Muscle of back (tissue), 13 donors: Measurements from ENCODE around the gene HSF2. TPM values are rescaled to one million over a fixed set of nuclear protein-coding genes. Genes with fewer than 3 reads are reported as not detected.
A peak's percentile ranks its signal among the peaks of the same experiment; 100 is the strongest.

Source experiments
- DNase-seq, 3 donors: peaks; one replicate each; pipeline versions ENCODE4 v3.0.0 to v3.0.0-alpha.2; 2013
- long read RNA-seq, 9 donors: transcript quantifications; one replicate each; lab custom pipeline, GENCODE V29; 2026
- polyA plus RNA-seq, 10 donors: library from polyadenylated mRNA; unstranded; fragments of 120-200 nt; gene quantifications; one replicate each; pipeline ENCODE4 v1.2.1, GENCODE V29; 2013; ENCODE audit not compliant: insufficient read length in 10 of 10

The HSF2 gene, protein sequence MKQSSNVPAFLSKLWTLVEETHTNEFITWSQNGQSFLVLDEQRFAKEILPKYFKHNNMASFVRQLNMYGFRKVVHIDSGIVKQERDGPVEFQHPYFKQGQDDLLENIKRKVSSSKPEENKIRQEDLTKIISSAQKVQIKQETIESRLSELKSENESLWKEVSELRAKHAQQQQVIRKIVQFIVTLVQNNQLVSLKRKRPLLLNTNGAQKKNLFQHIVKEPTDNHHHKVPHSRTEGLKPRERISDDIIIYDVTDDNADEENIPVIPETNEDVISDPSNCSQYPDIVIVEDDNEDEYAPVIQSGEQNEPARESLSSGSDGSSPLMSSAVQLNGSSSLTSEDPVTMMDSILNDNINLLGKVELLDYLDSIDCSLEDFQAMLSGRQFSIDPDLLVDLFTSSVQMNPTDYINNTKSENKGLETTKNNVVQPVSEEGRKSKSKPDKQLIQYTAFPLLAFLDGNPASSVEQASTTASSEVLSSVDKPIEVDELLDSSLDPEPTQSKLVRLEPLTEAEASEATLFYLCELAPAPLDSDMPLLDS
- 10 to 100 TPM; 24.3 to 36.9 (median 28.8) TPM for polyA plus RNA-seq
- long read RNA-seq, donor 1, transcript HSF2-202 (12 exons, 2,643 nt): major isoform, 5 of 11 reads
- long read RNA-seq, donor 1, partial matches to known transcripts: 0 of 11 reads
- long read RNA-seq, donor 1, other reads (novel, unspliced or antisense): 0 of 11 reads
- long read RNA-seq, donor 2, transcript HSF2-202 (12 exons, 2,643 nt): major isoform, 8 of 9 reads
- long read RNA-seq, donor 2, partial matches to known transcripts: 0 of 9 reads
- long read RNA-seq, donor 2, other reads (novel, unspliced or antisense): 0 of 9 reads
- long read RNA-seq, donor 3: 0 reads
- long read RNA-seq, donor 4, transcript HSF2-202 (12 exons, 2,643 nt): major isoform, 5 of 5 reads
- long read RNA-seq, donor 4, partial matches to known transcripts: 0 of 5 reads
- long read RNA-seq, donor 4, other reads (novel, unspliced or antisense): 0 of 5 reads
- long read RNA-seq, donor 5, partial matches to known transcripts: 0 of 4 reads
- long read RNA-seq, donor 5, other reads (novel, unspliced or antisense): 0 of 4 reads
- long read RNA-seq, donor 6, transcript HSF2-201 (13 exons, 2,549 nt): major isoform, 5 of 8 reads
- long read RNA-seq, donor 6, partial matches to known transcripts: 0 of 8 reads
- long read RNA-seq, donor 6, other reads (novel, unspliced or antisense): 0 of 8 reads
- long read RNA-seq, donor 7, transcript HSF2-202 (12 exons, 2,643 nt): major isoform, 5 of 6 reads
- long read RNA-seq, donor 7, partial matches to known transcripts: 0 of 6 reads
- long read RNA-seq, donor 7, other reads (novel, unspliced or antisense): 0 of 6 reads
- long read RNA-seq, donor 8, partial matches to known transcripts: 0 of 4 reads
- long read RNA-seq, donor 8, other reads (novel, unspliced or antisense): 0 of 4 reads
- long read RNA-seq, donor 9: 0 reads

DNA sequence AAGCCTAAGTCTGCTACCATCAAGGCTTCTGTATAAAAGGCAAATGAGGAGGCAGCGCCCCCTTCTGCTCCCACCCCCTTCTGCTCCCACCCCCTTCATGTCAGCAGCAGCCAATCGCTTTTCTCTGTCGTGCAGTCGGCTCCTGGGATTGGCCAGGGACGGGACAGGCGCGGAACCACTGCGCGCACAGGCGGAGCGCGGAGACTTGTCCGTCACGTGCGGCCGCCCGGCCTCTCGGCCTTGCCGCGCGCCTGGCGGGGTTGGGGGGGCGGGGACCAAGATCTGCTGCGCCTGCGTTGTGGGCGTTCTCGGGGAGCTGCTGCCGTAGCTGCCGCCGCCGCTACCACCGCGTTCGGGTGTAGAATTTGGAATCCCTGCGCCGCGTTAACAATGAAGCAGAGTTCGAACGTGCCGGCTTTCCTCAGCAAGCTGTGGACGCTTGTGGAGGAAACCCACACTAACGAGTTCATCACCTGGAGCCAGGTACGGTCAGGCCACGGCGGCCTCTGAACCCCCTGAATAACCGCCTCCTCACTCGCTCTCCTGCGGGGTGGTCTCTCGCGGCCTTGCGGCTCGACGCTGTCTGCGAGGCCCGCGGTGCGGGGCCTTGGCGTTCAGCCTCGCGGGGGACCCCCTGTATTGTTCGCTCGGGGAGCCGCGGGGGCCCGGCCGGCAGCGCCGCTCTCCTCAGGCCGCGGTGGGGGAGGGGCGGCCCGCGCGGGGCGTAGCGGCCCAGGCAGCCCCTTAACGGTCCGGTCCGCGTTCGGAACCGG lies at the start of gene HSF2:
Gene HSF2 (plus strand): TSS at position 305 of the 773 bp plus-strand sequence. CDS start 86 bp downstream, at position 391.
- peak; percentile 98 to 99 (median 98) for DNase-seq

DNA sequence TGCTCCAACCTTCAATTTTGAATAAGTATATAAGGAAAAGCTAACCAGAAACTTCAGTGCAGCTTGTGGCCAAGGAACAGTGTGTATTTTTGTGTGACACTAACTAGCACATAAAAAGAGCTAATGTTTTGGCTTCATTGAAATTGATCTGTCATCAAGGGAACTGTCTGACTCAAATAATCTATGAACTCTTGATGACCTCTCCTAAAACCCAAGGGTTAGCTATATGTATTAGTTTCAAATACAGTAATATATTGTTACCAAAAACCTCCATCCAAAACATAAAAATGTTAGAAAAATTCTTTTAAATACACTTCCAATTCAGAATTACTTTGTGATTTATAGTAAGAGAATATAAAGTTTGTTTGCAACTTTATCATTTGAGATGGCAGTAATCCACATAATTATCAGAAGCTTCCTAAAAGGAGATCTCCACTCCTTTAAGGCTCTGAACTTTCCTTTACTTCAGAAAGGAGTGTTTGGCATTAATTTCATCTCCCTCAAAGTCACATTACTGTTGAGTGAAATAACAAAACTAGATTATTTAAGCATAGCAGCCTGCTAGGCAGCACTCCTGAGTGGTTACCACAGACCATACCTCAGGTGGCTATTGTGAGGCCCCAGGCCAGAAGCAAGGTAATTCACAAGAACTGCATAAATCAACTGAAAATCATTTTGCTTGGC lies 46.3 kb upstream of the HSF2 start:
- peak; percentile 34 to 68 (median 46) for DNase-seq

DNA sequence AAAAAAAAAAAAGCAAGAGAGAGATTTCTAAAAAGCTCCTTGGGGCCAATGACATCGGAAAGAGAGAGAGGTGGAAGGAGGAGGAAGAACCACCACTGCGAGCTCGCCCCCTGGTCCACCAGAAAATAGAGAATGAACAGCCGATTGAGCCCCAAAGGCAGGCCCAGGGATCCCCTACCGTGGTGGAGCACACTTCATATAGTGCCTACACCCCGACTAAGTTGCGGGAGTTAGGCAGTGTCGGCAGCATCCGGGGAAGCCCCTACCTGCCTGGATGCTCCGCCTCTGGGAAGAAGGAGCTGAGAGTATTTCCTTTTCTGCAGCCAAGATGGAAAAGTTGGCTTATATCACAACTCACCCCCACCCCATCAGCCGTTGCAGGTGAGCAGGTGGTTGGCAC lies 38.6 kb upstream of the HSF2 start:
- DNase-seq: no peak

DNA sequence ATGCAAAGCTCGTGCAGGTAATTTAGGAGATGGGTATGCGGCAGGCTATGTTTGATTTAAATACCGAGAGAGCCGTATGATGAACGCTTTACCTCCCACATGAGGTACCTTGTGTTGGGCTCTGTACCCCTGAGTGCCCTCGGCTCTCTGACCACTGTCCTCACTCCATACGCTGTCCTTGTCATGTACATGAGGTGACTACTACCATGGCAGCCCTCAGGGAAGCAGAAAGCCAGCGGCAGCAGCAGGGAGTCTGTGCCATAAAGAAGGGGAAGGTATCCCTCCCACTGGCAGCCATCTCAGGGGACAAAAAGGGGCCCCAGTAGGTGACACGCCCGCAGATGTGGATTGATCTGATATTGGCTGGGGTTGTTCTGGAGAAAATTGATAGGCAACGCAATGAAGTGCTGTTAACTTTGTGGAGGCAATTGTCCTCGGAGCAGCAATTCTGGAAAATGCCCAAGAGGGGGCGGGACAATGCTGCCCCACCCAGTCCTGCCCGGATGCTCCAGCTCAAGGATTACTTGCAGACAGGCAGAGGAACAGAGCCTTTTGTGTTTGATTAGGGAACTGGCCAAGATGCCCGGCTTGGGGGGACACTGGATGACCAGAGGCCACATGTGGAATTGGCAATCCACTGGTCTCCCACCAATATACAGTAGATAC lies 38.0 kb upstream of the HSF2 start:
- no peak for DNase-seq

DNA sequence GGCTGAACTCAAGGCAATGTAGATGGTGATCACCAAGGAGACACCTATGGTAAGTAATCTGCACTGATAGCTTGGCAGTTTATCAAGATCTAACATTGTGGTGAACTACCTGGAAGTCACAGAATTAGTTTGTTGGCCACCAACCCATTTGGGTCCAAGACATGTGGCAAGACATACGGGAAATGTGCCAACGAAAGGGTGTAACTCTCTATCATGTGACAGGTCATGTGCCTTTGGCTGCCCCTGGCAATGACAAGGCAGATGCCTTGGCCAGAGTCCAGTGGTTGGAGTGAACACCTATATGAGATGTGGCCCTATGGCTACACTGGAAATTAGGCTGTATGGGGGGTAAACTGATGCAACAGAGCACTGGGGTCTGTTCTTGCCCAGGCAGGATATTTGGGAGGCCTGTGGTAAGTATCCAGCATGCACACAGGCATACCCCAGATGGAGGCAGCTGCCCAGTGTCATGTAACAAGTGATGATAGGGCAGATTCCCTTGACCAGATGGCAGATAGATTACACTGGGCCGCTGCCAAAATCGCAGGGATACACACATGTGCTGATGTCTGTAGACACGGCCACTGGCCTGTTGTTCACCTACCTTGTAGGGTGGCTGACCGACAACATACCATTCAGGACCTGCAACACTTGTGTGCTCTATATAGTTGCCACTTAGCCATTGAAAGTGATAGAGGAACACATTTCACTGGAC lies 35.5 kb upstream of the HSF2 start:
- DNase-seq: no peak

DNA sequence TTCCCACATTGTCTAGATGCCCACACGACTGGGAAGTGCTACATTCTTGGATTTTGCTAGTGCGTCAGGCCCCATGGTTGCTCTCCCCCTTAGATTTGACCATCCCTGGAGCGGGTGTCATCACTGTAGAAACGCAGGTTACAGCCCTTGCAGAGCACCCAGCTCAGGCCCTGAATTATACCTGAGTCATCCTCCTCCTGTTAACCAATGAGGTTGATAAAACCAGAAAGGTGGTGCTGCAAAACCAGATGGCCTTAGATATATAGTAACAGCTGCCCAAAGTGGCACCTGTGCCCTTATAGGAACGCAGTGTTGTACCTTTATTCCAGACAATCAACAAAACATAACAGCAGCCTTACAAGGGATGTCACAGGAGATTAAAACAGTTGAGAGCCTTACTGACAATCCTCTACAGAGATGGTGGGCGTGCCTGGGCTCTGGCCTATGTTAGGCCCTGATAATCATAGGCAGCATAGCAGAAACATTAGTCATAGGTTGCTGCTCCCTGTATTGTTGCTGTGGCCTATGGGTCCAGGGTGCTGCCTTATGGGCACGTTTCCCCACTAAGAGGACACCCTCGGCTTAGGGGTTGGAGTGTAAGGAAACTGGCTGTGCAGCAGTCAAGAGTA lies 33.6 kb upstream of the HSF2 start:
- no peak for DNase-seq

DNA sequence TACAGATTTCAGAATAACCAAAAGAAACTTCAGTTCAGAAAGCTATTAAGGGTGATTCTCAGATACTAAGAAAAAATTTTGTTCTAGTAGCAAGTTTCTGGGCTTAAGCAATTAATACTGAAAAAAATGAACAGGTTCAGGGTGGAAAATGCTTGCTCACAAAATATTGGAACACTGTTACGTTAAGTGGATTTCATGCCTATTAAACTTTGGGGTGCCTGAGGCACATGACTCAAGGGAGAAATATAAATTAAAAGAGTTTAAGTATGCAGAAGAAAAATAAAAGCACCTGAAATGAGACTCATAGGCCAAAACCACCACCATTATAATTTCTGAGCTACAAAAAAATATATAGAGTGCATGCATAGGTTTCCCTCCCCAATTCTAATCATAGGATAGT lies 32.3 kb upstream of the HSF2 start:
- no peak for DNase-seq

DNA sequence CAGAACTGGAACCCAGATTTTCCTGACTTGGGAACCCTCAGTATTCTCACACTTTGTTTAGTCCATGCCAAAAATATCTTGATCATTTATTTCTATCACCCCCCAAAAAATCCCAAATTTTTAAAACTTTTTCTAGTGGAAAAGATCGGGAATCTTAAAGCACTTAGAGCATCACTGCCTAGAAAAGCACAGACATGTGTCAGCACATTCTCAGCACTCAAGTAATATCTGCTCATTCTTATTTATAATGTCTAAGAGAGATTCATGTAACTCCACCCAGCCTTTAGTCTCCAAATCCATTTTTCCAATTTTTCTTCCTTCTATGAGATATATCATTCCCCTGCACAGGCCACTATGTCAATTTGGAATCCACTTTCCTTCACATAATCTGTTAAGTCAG lies 29.9 kb upstream of the HSF2 start:
- peak in 1 of 3 donors; percentile 53 for DNase-seq

DNA sequence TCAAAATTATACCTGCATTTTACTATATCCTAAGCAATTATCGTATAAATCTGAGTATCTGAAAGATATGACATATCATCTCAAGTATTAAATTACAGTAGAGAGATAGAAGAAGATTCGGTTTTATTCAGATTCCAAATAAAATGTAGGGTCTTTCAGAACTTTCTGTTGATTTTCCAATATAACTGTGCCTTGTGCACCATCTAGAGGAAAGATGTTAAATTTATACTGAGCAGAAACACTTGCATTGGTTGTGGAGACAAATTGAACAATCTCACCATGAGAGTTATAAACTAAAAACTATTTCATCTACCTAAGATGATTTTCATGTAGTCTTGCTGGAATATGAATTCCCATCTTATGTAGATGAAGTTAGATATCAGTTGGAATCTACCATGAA lies 26.8 kb upstream of the HSF2 start:
- DNase-seq: peak in 2 of 3 donors; percentile 34 to 59

DNA sequence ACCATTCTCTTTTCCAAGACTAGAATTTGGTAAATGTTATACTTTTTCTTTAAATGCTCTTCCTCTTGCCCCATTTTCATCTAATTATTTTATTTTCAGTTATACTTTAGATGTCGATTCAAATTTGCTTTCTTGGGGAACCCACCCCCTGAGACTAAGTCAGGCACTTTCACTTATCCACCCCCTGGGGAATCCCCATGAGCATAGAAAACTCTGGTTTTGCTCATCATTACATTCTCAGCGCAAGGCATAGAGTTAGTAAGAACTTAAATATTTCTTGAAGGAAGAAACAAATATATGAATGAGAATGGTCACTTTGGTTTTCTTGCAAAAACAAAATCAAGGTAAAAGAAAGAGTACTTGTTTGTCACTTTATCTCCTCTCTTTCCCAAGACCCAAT lies 25.1 kb upstream of the HSF2 start:
- no peak for DNase-seq

DNA sequence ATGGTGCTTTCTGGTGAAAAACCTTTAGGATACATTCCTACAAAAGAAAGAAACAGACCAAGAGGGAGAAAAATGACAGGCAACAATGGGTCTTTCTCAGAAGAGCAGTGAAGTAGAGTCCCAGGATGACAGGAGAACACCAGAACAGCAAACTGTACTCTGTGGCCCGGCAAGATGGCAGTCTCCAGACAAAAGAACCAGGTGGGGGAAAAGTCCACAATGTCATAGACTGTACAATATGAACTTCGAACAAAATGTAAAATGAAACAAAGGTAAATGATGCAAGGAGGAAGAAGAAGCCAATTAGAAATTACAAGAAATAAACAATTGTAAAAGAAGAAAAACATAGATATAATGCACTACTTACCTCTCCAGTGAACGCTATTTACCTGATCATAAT lies 23.2 kb upstream of the HSF2 start:
- no peak for DNase-seq

DNA sequence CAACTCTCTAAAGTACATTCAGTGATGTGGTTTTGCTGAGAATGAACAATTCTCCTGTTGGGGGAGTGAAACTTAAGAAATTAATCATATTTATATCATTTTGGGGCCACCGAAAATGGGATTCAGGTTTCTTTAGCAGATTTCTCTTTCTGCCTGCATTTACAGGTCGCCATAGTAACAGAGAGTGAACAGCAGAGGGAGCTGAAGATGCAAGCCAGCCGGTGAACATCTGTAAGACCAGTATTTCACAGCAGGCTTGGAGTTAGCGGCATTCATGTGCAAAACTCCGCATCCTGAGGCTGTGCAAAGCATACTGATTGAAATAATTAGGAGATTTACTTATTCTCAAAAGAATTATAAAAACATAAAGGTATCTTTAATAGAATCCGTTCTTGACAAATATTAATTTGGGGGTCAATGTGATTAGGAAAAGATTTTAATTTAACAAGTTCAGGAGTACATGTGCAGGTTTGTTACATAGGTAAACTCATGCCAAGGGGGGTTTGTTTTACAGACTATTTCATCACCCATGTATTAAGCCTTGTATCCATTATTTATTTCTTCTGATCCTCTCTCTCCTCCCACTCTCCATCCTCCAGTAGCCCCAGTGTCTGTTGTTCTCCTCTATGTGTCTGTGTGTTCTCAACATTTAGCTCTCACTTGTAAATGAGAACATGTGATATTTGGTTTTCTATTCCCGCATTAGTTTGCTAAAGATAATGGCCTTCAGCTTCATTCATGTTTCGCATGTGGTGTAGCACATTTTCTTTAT lies 17.8 kb upstream of the HSF2 start:
- peak; percentile 52 to 82 (median 59) for DNase-seq

DNA sequence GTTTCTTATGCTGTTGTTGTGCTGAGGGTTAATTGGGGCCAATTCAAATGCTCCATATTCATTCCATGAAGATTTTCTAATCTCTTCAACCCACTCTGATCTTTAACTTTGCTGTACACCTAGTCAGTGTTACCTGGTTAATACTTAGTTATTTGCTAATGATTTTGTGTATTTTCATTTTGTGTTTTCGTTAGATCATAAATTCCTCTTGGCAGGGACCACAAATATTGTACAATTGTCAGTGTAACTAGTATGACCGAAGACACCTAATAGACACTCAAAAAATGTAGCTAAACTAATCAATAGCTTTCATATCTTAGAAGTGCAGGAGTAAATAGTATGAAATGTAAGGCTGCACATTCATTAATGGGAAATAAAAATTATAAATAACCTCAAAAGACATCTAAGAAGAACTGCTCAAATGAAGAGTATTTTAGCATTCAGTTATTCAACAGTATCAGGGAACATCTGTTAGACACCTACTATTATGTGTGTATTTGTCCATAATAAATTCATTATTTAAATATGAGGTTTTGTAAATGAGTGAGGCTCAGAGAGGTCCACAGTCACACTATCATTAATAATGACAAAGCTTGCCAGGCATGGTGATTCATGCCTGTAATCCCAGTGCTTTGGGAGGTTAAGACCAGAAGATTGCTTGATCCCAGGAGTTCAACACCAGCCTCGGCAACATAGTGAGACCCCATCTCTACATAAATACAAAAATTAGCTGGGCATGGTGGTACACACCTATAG lies 13.4 kb upstream of the HSF2 start:
- no peak for DNase-seq

DNA sequence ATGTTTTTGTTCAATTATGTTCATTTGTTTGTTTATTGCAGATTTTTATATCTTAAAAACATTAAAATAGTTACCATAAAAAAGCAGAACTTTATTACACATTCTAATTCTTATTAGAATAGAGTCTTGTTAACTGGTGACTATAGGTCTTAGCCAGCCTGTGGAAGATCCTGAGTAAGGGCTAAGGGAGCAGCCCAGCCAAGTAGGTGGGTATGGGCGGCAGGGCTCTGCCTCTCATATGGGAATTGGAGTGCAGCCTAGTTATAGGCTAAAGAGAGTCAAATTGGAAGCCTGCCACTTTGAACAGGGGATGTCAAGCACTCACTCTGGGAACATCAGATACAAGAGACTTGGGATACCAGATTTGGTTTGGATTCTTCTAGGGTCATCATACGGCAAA lies 10.5 kb upstream of the HSF2 start:
- DNase-seq: no peak

DNA sequence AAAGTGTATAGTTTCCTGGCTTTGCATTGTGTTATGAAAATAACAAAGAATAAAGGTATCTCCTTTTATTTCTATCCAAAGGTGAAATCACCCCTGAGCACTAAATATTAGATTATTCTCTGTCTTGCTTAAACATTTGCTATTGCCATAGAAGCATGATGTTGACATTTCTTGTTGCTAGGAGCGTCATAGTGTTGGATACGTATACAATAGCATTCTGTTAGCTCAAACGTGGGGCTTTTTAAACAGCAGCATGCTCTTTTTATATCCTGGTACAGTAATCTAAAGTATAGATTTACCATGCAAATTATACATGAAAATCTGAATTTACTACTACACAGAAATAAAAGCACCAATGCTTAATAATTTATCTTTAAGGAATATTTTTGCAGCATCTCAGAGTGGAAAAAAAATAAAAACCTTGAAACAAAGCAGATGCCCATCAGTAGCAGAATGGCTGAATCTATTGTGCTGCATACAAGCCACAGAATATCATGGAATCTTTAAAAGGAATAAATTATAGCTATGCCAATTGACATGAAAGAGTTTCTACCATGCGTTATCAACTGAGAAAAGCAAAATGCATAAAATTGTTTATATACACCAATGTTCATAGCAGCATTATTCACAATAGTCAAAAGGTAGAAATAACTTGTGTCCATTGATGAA lies 9.6 kb upstream of the HSF2 start:
- peak in 2 of 3 donors; percentile 42 to 59 for DNase-seq
